22Rv1 (cell line): ENCODE data around the gene CD58.

Experiments used
- H3K27ac ChIP-seq: fragments of 450-650 bp; 2 replicates; pipeline ENCODE4 v1.5.1; 2017
- CTCF ChIP-seq: fragments of 450-650 bp; IDR thresholded peaks from 2 replicates; pipeline ENCODE4 v1.5.1; 2017; ENCODE audit warnings: mild to moderate bottlenecking
- ZFX ChIP-seq: fragments of 450-650 bp; IDR thresholded peaks from 2 replicates; pipeline ENCODE4 v1.6.1; 2017; ENCODE audit warnings: antibody characterized with exemption, borderline replicate concordance

CD58 gene

GRCh38 chr1:116503546-116504307 lies 67.1 kb downstream of the CD58 start:
- TF ChIP-seq ZFX (no peak), CTCF (no peak)

DNA sequence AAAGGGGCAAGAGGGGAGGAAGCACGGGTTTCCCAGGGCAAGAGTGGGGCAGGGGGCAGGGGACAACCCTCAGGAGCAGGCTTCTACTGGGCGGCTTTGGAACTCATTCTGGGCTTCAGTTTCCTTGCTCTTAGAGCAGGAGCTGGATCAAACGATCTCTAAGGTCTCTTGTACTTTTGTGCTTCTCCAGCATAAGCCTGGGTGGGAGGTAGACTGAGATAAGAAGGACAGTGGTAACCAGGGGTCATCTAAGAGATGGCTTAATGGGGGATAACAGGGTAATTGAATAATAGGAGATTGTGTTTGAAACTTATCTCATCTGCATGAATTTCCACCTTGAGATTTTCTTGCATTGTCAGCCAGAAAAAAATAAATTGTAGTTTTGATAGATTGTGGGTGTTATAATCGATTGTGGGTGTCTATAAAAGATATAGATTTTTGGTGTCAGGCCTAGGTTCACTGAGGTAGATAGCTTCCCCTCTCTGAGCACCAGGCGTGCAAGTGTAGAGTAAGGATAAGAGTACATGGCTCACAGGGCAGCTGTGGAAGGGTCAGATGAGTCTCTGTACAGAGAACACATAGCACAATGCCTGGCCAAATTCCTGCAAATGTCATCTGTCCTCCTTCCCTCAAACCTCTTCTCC lies 68.0 kb downstream of the CD58 start:
- no peak overlapping the region for H3K27ac ChIP-seq
- TF ChIP-seq CTCF: no peak
- no peak for TF ChIP-seq ZFX

More at GRCh38 chr1:116503546-116504307, 67.1 kb downstream of the CD58 start:
- H3K27ac ChIP-seq: no peak overlapping the region

DNA sequence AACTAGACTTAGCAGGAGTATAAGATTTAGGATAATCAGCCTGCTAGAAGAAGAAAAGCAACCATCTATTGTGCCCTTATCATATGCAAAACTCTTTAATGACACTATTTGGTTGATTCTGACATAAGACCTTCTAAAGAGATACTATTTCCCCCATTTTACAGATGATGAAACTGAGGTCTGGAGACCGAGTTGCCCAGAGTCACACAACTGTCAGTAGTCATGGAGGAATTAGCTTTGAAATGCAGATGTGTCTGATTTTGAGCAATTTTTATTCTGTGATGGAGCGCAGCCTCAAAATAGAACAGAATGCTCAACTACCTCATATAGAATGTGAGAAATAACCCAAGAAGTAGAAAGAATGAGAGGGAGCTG lies 69.0 kb downstream of the CD58 start:
- no peak overlapping the region for H3K27ac ChIP-seq
- TF ChIP-seq ZFX: no peak
- no peak for TF ChIP-seq CTCF

- TF ChIP-seq ZFX (no peak), CTCF (no peak)
These were observed 69.5 kb downstream of the CD58 start for GRCh38 chr1:116501125-116501869.

DNA sequence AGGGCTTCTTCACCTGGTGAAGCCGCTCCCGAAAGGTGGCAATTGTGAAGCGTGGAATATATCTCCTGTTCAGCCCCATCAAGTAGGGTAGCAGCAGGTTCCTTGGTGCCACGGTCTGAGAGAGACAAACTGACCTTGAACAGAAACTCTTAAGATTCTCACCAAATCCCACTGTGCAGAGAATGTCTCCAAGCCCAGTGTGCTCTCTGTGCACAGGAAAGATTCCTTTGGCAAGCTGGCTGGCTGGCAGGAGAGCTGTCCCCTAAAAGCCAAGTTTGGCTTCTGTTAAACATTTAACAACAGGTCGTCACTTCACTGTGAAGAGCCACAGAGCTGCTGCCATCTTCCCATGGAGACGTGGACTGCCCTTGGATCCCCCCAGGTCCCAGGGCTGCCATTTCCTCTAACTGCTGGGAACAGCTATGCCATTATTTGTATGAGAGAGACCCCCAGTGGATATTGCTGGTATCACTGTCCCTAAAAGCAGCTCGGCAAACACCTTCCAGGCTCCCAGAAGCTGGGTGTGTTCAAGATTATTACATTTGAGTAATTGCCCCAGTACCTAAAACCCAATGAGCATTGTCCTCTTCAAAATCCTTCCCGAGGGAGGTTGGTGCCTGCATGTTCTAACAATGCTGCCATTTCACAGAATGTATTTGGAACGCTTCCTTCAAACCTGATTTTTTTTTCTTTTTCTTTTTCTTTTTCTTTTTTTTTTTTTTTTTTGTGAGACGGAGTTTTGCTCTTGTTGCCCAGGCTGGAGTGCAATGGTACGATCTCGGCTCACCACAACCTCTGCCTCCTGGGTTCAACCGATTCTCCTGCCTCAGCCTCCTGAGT lies 71.8 kb downstream of the CD58 start:
- no peak for TF ChIP-seq ZFX
- TF ChIP-seq CTCF: peak; percentile 80

More at GRCh38 chr1:116501125-116501869, 69.5 kb downstream of the CD58 start:
- H3K27ac ChIP-seq: no peak overlapping the region

DNA sequence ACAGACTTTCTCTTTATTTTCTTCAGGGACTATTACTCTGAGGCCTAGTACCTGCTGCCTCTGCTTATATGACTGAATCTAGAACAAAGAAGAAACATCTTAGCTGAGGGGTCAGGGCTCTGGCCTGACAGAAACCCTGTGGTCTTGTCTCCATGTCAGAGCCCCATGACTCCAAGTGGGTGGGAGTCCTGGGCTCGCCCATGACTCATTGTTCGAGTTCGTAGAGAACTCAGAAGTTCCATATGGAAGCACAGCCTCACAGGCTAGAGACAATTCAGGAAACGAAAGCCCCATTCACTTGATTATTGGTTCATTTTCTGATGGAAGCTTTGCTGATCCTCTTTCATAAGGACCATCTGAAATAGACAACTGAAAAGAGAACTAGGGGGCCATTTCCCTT lies 73.2 kb downstream of the CD58 start:
- no peak overlapping the region for H3K27ac ChIP-seq
- TF ChIP-seq CTCF (no peak), ZFX (no peak)

More for the DNA sequence above, 71.8 kb downstream of the CD58 start:
- no peak overlapping the region for H3K27ac ChIP-seq
